Loucy (cell line): ENCODE measurements around the gene CCRL2.

Experiments used
- H2AFZ ChIP-seq: fragments of 200-600 bp; sonication (generic); 2 replicates; pipeline ENCODE4 v1.6.0; 2016; ENCODE audit warnings: antibody characterized with exemption, mild to moderate bottlenecking, low read length, moderate library complexity
- H3F3A ChIP-seq: fragments of 200-600 bp; 2 replicates; pipeline ENCODE4 v1.6.0; 2016; ENCODE audit warnings: antibody characterized with exemption, low read depth, mild to moderate bottlenecking
- H3K27me3 ChIP-seq: fragments of 200-600 bp; sonication (generic); 2 replicates; pipeline ENCODE4 v1.6.1; 2014; ENCODE audit warnings: low read length, mild to moderate bottlenecking; ENCODE audit not compliant: insufficient read depth, poor library complexity, severe bottlenecking
- H3K36me3 ChIP-seq: fragments of 200-600 bp; sonication (generic); 2 replicates; pipeline ENCODE4 v1.6.1; 2016; ENCODE audit warnings: low read length; ENCODE audit not compliant: insufficient read depth
- H3K4me1 ChIP-seq: fragments of 200-600 bp; sonication (generic); 2 replicates; pipeline ENCODE4 v1.5.1; 2014; ENCODE audit warnings: low read length, mild to moderate bottlenecking; ENCODE audit not compliant: insufficient read depth, poor library complexity, severe bottlenecking
- H3K4me2 ChIP-seq: fragments of 200-600 bp; sonication (generic); 2 replicates; pipeline ENCODE4 v1.6.0; 2014; ENCODE audit warnings: antibody characterized with exemption, low read length, low read depth, mild to moderate bottlenecking; ENCODE audit not compliant: poor library complexity, severe bottlenecking
- H3K4me3 ChIP-seq: fragments of 200-600 bp; sonication (generic); 2 replicates; pipeline ENCODE4 v1.5.1; 2014; ENCODE audit warnings: low read length, mild to moderate bottlenecking, mixed read lengths; ENCODE audit not compliant: poor library complexity, severe bottlenecking
- H3K79me2 ChIP-seq: fragments of 200-600 bp; sonication (generic); 2 replicates; pipeline ENCODE4 v1.6.1; 2014; ENCODE audit warnings: low read length; ENCODE audit not compliant: insufficient read depth
- H3K9ac ChIP-seq: fragments of 200-600 bp; sonication (generic); 2 replicates; pipeline ENCODE4 v1.6.0; 2014; ENCODE audit warnings: mild to moderate bottlenecking, low read depth, low read length, moderate library complexity; ENCODE audit not compliant: poor library complexity, severe bottlenecking
- H3K9me2 ChIP-seq: fragments of 200-600 bp; sonication (generic); replicated peaks from 2 replicates; pipeline ENCODE4 v1.6.1; 2016; ENCODE audit warnings: low read depth, low read length, mixed read lengths
- H3K9me3 ChIP-seq: fragments of 200-600 bp; sonication (generic); 2 replicates; pipeline ENCODE4 v1.6.1; 2014; ENCODE audit warnings: mild to moderate bottlenecking, antibody characterized with exemption, low read length, low read depth; ENCODE audit not compliant: insufficient read depth
- H4K20me1 ChIP-seq: fragments of 200-600 bp; sonication (generic); 2 replicates; pipeline ENCODE4 v1.6.0; 2014; ENCODE audit warnings: antibody characterized with exemption, low read length, mild to moderate bottlenecking; ENCODE audit not compliant: insufficient read depth, poor library complexity, severe bottlenecking
- CTCF ChIP-seq: fragments of 200-600 bp; sonication (generic); conservative IDR thresholded peaks from 2 replicates; pipeline ENCODE4 v1.5.1; 2014; ENCODE audit warnings: mild to moderate bottlenecking, antibody characterized with exemption, low read length
- EZH2phosphoT487 ChIP-seq: fragments of 200-600 bp; IDR thresholded peaks from 2 replicates; pipeline ENCODE4 v1.6.1; 2018; ENCODE audit warnings: antibody characterized with exemption, mild to moderate bottlenecking, moderate library complexity, borderline replicate concordance

CCRL2 gene

GRCh38 chr3:46365737-46366524 lies 41.1 kb upstream of the CCRL2 start:
- Histone ChIP-seq H2AFZ (no peak overlapping the region), H3K4me3 (no peak overlapping the region), H3K79me2 (no peaks in the 10 kb centered on the region), H4K20me1 (no peaks in the 10 kb centered on the region), H3F3A (peaks cover 1% of the 10 kb centered on the region), H3K4me1 (peaks cover 18% of the 10 kb centered on the region), H3K4me2 (no peak overlapping the region), H3K9me3 (no peaks in the 10 kb centered on the region), H3K9me2 (no peaks in the 10 kb centered on the region), H3K36me3 (no peaks in the 10 kb centered on the region), H3K9ac (no peak overlapping the region), H3K27me3 (no peaks in the 10 kb centered on the region)
- no peak for TF ChIP-seq CTCF
- TF ChIP-seq EZH2phosphoT487: no peak

GRCh38 chr3:46367811-46368210 lies 39.2 kb upstream of the CCRL2 start:
- Histone ChIP-seq H3K36me3 (no peaks in the 10 kb centered on the region), H3K27me3 (no peaks in the 10 kb centered on the region), H2AFZ (no peak overlapping the region), H3F3A (peaks cover 7% of the 10 kb centered on the region), H3K9me2 (no peaks in the 10 kb centered on the region), H3K4me2 (no peak overlapping the region), H3K79me2 (no peaks in the 10 kb centered on the region), H3K9ac (no peak overlapping the region), H3K4me3 (no peak overlapping the region), H3K9me3 (no peaks in the 10 kb centered on the region), H3K4me1 (peaks cover 33% of the 10 kb centered on the region), H4K20me1 (no peaks in the 10 kb centered on the region)
- TF ChIP-seq CTCF (no peak), EZH2phosphoT487 (no peak)

GRCh38 chr3:46368569-46368968 lies 38.5 kb upstream of the CCRL2 start:
- Histone ChIP-seq H3K4me1 (peaks cover 34% of the 10 kb centered on the region), H2AFZ (peak overlapping the region; percentile 61), H3F3A (peaks cover 7% of the 10 kb centered on the region), H3K27me3 (no peaks in the 10 kb centered on the region), H3K9me2 (no peaks in the 10 kb centered on the region), H4K20me1 (no peaks in the 10 kb centered on the region), H3K9me3 (no peaks in the 10 kb centered on the region), H3K4me2 (no peak overlapping the region), H3K36me3 (no peaks in the 10 kb centered on the region), H3K4me3 (no peak overlapping the region), H3K9ac (no peak overlapping the region), H3K79me2 (no peaks in the 10 kb centered on the region)
- TF ChIP-seq CTCF: peak; percentile 71
- TF ChIP-seq EZH2phosphoT487: no peak
